HG03060 (cell line): ENCODE measurements around the gene OOSP1.
"Not testable (repeated sequence)": the region's sequence is repeated elsewhere in the genome, so short reads cannot be mapped to it uniquely, and the experiment has no call there.

Source experiments
- ATAC-seq: cut with Tn5 transposase; IDR thresholded peaks from one replicate; pipeline ENCODE4 v1.9.1; 2021; ENCODE audit warnings: low read depth, moderate number of reproducible peaks; ENCODE audit not compliant: unreplicated experiment

OOSP1 gene, protein sequence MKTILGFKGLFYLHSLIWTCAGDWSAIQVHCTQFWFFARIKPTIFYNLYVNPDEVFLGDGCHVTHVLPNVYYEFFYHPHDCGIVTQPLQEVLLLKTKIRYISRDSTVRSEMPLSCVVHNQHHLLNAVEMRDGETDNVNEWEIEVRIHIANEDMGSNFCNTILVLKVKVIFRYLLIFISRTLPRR

DNA sequence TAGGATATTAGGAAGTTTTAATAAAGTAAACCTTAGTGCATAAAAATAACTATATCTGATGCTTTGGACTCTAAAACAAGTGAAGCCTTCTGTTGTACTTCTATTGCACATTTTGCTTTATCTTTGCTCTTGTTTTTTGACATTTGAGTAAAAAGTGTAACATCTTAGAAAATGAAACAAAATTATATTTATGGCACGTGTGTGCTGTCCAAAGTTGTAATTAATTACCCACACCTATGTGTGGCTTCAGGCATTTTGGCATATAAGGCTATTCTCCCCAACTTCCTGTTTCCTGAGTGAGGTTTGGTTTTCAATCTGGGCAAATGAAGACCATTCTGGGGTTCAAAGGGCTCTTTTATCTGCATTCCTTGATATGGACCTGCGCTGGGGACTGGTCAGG lies at the start of gene OOSP1:
Gene OOSP1, plus strand, starts transcription at position 301 of the 400 bp plus-strand sequence. Its CDS starts 23 bp downstream, at position 324.
- ATAC-seq = no peak

DNA sequence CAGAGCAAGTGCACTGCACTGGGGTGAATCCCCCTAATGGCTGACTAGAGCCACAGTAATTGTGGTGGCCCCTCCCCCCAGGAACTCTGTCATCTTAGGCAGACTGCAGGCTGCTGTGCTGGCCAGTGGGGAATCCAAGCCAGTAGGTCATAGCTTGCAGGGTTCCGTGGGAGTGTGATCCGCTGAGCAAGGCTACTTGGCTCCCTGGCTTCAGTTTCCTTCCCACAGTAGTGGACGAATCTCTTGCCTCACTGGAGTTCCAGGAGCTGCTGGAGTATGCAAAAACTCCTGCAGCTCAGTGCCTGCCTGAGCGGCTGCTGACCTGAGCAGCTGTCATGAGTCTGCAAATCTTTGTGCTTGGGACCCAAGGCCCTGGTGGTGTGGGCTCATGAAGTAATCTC lies 46.5 kb upstream of the OOSP1 start:
- no peak for ATAC-seq

DNA sequence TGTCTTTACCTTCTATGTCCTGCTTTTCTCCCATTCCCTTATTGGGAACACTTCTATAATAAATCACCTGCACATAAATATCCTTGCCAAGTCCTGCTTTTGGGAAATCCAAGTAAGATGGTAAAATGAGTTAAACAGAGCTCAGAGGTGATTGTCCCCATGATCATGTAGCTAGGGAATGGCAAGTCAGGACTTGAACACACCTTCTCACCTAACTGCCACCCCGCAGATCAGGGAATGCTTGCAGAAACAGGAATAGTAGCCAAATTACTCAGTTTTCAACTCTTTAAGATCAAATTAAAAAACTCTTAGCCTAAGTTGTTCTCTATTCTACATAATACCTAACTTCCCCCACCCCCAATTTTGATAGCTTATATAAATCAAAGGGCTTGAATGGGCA lies 43.6 kb upstream of the OOSP1 start:
- ATAC-seq = no peak

DNA sequence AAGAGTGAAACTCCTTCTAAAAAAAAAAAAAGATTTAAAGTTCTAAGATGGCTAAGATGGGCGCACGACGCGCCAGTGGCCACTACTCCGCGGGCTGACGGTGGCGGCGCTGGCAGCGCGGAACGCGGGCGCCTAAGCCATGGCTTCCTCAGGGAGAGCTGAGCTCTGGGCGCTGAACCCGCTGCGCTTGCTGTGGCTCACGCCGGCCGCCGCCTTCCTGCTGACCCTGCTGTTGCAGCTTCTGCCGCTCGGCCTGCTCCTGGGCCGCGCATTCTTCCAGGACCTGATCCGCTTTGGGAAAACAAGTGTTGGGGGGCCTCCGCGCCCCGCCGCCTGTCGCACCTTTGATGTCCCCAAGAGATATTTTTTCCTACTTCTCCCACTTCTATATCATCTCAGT lies 40.2 kb upstream of the OOSP1 start:
- ATAC-seq = no peak

GRCh38 chr11:59898650-59899049 lies 39.6 kb upstream of the OOSP1 start:
- ATAC-seq = no peak

DNA sequence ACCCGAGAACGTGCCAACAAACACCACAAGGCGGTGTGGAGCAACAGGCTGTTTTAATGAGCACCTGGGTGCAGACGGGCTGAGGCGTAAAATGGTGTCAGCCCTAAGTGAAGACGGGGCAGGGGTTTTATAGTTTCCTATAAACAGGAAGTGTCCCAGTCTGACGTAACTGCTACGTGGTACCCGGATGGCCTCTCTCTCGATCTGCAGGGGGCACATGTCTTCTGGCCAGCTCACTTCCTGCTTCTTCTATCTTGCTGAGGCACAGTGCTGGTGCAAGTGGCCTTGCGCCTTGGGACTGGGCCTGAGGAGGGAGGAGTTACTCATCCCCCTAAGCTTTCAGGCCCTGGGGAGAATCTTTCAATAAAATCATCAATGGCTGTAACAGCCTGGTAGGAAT lies 38.7 kb upstream of the OOSP1 start:
- ATAC-seq = no peak

GRCh38 chr11:59900366-59901126 lies 37.7 kb upstream of the OOSP1 start:
- no peak for ATAC-seq

DNA sequence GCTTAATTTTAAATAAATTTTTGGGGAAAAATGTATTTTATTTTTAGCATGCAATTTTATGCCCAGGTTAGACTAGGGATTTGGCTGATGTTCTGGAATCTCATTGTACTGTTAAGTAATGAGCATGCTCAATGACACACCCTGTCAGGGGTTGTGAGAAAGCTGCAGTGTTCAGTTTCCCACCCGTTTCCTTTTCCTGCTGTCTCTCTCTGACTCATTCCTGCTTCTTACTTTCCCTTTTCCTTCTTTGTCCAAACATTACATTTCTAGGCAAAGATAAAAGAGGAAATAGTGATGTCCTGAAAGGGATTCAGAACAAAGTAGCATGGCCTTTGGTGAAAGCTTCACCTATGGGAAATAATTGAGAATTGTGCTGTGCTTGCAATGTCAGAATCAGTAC lies 36.9 kb upstream of the OOSP1 start:
- ATAC-seq = no peak

DNA sequence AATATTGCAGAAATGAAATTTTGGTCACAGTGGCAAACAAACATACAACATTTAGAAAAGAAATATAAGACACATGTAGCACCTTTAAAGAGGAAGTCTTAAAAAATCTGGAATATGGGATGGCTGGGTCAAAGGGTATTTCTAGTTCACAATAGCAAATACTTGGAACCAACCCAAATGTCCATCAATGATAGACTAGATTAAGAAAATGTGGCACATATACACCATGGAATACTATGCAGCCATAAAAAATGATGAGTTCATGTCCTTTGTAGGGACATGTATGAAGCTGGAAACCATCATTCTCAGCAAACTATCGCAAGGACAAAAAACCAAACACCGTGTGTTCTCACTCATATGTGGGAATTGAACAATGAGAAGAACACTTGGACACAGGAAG lies 34.7 kb upstream of the OOSP1 start:
- ATAC-seq = not testable (repeated sequence)

GRCh38 chr11:59918480-59918879 lies 19.8 kb upstream of the OOSP1 start:
- no peak for ATAC-seq

DNA sequence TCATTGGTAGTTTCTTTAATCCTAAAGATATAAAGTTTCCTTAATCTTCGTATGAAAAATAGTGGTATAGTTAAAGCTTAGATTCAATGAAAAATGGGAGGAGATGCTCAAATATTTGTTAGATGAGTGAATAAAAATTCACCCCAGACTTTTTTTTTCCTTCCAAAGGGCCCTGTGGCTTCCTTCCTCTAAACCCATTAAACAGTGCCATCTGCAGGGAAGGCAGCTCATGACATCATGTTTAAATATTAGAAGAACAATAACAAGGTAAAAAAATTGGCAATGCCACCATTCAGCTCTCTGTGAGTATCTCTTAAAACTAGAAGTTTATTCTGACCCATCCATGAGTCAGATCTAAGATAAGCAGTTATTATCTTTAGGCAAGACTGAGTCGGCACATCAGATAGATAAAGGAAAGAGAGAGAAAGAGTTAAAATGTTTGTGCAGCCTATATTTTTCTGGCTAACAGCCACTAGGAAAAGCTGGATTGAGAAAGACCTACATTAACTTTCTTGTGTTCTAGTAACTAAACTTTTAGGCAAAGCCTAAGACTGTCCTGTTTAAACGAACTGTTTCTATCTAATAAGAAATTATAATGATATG lies 19.1 kb upstream of the OOSP1 start:
- no peak for ATAC-seq

GRCh38 chr11:59923813-59924212 lies 14.4 kb upstream of the OOSP1 start:
- ATAC-seq = no peak

DNA sequence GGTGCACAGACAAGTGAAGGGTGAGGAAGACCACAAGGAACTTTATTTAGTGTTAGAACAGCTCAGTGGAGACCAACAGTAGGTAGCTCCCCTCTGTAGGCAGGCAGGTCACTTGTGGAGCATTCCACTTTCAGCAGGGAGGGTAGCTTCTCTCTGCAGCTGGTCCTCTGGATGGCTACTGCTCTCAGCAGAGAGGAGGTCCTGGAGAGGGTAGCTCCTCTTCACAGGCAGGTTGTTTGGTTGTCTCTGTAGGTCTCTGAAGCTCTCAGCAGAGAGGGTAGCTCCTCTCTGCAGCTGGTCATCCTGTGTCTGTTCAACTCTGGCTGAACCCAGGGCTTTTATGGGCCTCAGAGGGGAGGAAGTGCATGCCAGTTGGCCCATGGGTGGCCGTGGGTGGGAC lies 6.5 kb upstream of the OOSP1 start:
- ATAC-seq = no peak

DNA sequence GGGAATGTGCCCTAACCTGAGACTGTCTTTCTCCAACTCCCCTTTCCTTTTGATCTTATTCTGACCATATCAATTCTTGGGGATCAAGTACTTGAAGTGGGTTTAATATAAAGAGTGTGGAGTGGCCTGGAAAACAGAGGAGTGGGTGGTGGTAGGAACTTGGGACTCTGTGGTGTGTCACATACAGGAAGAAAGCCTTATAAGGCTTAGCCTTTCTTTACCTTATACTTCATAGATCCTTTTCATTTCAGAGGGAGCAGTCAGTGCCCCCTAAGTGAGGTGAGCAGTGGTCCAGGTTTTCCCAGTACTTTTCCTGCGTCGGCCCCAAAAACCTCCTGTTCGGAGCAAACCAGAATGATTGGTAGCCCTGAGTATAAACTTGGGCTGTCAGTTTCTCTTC lies 486 bp downstream of the OOSP1 start:
- no peak for ATAC-seq

DNA sequence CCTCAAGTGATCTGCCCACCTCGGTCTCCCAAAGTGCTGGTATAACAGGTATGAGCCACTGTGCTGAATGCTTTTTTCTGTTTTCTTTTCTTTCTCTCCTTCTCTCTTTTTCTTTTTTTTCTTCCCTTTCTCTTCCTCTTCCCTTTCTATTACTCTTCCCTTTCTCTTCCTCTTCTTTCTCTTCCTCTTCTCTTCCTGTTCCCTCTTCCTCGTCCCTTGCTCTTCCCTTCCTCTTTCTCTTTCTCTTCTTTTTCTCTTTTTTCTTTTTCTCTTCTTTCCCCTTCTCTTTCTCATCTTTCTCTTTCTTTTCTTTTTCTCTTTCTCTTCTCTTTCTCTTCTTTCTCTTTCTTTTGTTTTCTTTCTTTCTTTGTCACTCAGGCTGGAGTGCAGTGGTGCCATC lies 1.2 kb downstream of the OOSP1 start:
- no peak for ATAC-seq

- no peak for ATAC-seq
These were observed 2.9 kb downstream of the OOSP1 start for GRCh38 chr11:59941091-59941490.

GRCh38 chr11:59943997-59944714 lies 5.9 kb downstream of the OOSP1 start:
- ATAC-seq = no peak

DNA sequence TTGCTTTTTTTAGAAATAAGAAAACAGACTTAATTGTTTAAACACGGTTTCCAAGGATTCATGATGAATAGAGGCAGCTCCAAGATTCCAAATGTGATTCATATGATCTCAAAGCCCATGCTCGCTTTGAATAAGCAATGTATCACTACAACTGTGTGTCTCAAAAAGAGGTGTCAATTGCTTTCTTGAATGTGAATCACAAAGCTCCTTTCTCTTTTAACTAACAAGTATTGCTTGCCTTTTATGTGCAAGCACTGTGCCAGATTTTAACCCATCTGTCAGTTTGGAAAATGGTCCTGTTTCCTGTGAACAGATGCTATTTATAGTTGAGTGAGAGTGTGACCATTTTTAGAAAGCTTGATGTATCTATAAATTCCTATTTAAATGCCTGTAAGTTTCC lies 6.5 kb downstream of the OOSP1 start:
- no peak for ATAC-seq

DNA sequence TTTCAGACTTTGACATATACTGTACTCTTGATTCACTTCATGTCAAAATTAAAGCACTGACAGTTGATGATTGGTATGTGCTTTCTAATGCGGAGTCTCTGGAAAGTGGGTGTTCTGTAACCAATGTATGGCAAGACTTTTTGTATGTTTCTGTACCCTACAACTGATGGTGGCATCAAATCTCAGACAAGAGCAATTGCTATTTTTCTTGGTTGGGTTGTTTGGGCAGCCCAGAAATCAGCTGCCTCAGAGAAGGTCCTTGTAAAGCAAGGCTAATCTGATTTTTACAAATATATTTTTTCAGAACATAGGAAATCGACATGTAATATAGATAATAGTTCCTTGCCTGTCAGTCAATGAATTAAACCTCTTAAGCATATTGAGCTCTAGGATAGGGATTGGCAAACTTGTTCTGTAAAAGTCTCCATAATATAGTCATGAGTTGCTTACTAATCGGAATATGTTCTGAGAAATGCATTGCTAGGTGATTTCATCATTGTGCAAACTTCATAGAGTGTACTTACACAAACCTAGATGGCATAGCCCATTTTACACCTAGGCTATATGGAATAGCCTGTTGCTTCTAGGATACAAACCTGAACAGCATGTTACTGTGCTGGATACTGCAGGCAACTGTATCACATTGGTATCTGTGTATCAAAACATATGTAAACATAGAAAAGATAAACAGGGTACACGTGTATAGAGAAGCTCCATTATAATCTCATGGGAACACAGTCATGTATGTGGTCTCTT lies 15.4 kb downstream of the OOSP1 start:
- ATAC-seq = no peak

DNA sequence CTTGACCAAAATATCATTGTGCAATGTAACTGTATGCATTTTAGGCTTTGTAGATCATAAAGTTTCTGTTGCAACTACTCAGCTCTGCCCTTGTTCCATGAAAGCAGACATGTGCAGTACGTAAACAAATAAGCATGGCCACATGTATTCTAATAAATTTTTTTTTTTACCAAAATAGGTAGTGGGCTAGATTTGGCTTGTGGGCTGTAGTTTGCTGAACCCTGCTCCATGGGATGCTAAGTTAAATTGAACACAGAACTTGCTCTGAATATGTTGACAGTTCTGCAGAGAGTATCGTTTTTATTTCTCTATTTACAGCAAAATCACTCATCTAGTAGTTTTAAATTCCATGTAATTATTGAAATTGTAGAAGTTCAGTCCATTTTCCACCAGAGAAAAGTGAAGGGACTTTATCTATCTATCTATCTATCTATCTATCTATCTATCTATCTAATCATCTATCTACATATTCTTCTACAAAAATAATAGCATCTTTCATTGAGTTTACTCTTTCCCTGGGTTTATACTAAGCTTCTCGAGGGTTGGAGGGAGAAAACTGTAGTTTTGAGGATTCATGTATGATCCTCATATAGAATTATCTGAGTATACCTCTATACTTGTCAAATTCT lies 16.1 kb downstream of the OOSP1 start:
- no peak for ATAC-seq
